HG03045 (cell line): ENCODE data around the gene PABPC1L.

ENCODE experiments used
- ATAC-seq: cut with Tn5 transposase; IDR thresholded peaks from one replicate; pipeline ENCODE4 v1.9.1; 2021; ENCODE audit warnings: mild to moderate bottlenecking, moderate library complexity; ENCODE audit not compliant: unreplicated experiment

The PABPC1L gene

DNA sequence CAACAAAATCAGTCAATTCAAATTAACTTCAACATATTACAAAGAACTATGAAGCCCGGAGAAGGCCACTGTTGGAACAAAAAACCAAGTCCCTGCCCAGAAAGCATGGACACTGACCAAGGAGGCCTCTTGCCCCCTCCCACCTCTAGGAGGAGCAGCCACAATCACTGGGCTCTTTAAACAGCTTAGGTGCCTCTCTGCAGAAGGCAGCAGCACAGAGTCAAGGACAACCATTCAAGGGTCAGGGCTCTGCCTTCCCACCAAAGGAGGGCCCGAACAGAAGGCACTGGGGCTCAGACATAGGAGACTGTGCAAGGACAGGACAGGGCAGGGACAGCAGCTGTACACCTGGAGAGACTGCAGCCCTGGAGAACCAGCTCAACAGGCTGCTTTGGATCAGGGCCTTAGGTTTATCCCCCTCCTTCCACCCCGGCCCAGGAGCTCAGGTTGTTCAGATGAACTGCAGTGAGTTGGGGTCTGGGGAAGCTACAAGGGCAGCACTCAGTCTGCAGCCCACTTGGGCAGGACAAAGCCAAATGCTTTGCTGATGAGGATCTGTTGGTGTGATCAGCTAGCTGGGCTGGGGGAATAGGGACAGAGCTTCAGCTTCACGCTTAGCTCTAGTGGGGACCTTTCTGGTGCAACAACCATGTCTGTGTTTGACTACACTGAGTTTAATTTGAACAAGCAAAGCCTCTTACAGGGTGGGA, 32.6 kb downstream of the PABPC1L start:
- no peak for ATAC-seq

DNA sequence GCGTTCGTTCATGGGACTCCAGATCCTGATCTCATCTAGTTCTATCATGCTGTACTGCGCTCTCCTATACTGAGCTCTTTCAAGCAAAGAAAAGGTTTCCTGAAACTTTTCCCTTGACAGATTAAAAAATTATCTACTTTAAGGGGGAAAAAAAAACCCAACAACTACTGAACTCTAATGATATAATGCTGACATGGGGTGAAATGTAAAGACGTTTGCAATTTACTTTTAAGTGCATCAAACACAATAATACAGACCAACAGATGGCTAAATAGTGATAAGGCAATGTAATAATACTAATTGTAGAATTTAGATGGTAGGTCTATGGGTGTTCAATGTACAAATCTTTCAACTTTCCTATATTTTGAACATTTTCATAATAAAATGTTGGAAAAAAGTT, 34.0 kb downstream of the PABPC1L start:
- ATAC-seq: no peak

DNA sequence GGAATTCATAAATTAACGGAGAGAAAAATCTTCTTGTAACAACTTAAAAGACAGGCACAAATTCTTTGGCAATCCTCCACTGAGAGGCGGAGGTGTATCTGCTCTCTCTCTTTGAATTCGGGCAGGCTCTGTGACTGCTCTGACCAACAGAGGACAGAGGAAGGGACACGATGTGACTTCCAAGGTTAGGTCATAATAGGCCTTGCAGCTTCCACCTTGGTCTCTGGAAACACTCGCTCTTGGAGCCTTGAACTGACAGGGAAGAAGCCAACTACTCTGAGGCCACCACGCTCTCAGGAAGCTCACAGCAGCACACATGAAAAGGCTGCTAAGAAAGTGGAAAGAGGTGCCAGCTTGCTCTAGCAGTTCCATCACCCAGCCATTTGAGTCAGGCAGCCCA, 35.4 kb downstream of the PABPC1L start:
- no peak for ATAC-seq

DNA sequence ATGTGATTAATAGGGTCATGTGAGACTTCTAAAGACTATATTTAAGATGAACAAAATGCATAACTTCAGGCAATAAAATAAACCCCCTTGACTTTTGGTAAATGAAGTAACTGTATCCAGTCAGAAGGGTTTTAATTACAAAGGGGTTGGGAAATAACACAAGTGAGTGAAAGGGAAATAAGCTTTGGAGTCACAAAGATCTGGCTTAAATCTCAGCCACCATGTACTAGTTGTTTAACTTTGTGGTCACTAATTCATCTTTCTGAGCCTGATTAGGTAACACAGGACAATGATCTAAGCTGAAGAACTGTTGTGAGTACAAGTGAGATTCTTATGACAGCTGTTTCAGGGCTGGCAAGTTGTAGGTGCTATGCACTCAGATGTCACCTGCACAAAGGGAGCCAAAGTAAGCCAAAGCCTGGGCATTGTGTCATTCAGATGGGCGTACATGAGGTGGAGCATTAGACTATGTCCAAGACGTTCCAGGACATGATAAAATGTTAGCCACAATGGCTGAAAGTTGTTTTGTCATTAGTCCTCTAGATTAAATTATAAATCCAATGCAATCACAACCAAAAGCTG, 36.5 kb downstream of the PABPC1L start:
- ATAC-seq: no peak

DNA sequence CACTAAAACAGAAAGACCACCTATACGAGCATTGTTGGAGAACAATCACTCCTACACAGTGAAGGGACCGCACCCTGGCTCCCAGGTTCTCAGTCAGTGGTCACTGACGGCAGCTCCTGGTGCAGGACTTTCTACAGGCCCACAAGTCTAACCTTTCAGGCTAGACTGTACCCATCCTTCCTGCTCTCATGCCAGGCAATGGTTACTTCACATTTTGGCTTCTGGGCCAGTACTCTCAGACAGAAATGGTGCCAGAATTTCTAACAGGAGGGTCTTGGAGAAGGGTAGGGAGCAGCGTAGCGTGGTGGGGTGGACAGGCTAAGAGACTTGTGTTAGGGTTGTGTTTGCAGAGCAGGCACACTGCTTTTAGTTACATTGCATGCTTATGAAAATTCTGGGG, 38.2 kb downstream of the PABPC1L start:
- ATAC-seq: no peak

DNA sequence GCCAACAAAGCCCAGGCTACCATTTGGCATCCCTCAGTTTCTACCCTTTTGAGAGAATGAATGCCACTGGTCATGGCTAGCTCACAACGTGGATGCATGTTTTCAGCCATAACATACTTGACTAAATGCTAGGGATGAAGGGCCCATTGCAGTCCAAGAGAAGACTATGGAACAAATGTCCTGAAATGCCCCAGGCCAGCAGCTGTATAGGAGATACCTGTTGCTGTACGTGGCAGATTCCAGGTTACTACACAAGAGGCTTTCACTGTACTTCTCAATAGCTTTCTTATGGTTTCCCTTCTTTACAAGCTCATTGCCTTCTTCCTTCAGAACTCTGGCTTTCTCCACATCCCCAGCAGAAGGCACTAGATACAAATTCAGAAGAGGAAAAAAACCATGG, 38.7 kb downstream of the PABPC1L start:
- no peak for ATAC-seq

DNA sequence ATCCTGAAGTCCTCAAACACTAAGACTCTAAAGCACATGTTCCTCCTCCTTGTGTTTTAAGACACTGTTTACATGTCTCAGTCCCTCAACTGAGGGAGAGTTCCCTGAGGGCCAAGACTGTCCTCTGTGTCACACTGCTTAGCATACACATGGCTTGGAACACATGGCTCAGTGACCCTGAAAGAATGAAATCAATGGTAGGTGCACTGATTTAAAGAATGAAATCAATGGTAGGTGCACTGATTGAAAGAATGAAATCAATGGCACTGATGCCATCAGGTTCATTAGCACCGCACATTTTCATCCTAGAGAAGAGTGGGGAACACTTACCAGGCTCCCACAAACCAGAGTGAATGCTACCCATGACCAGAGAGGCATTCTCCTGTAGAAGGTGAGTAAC, 40.5 kb downstream of the PABPC1L start:
- no peak for ATAC-seq

DNA sequence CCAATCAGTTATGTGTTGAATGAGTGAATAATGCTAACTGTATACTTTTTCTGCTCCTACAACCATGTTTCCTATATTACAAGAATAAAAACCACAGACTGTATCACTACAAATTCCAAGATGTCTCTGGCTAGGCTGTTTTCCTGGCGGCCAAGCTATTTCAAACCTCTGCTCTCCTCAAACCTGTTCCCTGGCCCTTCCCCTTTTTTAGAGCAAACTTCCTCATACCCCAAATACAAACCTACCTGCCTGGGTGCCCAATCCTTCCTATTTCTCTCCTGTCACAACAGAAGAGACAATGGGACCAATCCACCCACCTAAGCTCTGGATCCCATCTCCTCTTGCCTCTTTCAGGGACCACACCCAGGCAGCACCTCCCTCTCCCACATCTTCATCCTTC, 42.9 kb downstream of the PABPC1L start:
- ATAC-seq: no peak

DNA sequence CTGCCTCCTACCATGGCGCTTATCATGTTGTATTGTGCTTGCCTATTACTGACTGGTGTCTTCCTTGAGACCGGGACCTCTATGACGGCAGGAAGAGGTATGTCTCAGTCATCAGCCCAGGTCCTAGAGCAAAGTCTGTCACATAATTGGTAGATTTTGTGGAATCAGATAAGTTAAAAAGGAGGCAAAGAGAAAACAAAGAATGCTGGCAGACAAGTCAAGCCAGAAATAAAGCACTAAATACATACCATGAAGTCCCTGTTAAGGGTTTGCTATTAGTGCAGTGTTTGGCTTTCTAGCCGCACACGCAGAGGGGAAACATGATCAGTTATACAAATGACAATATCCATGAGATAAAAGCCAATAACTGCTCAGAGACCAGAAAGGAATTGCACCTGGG, 44.4 kb downstream of the PABPC1L start:
- ATAC-seq: no peak

DNA sequence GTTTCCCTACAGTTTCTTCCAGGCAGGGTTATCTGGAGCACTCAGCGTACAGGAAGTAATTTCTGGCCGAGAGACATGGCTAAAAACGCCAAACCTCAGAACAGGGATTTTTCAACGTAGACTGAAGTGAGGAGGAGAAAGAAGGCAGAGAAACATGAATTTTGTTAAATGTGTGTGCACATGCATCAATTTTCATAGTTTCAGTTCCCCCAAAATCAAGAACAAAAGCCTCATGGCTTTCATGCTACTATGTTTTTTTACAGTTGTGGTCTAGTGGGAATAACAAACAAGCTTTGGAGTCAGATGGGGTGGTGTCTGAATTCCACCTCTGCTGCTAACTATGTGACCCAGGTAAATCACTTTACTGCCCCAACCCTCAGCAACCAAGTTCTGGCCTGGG, 45.4 kb downstream of the PABPC1L start:
- no peak for ATAC-seq

DNA sequence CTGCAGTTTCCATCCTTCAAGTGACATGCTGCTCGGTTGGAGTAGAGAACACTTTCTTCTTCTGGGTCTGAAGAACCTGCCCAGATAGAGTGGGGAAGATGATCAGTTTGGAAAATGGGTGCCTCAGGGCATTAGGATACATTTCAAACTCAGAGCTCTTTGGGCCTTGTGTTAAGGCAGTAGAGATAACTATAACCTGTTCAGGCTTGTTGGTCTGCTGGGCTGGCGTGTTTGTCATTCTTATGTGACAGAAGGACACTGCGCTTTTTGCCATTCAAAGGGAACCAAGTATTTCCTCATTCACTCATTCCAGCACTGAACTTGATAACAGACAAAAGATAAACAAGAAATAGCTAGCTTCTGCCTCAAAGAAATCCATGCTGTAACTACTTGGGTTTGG, 46.5 kb downstream of the PABPC1L start:
- no peak for ATAC-seq

DNA sequence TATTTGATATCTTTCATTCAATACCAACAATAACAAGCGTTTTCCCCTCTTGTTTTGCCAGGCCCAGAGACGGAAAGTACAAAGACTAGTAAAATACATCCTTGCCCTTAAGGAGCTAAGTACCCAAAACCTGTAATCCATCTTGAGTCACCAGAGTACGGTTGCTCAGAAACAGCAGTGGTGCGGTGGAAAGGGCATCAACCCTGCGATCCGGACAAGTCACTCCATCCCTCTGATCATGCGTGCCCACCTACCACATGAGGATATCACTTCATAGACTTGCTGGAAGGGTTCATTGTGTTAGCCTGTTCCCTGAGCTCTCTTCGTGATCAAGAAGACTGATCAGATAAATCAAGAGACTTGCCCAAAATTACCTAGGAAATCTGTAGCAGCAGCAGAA, 48.4 kb downstream of the PABPC1L start:
- no peak for ATAC-seq

DNA sequence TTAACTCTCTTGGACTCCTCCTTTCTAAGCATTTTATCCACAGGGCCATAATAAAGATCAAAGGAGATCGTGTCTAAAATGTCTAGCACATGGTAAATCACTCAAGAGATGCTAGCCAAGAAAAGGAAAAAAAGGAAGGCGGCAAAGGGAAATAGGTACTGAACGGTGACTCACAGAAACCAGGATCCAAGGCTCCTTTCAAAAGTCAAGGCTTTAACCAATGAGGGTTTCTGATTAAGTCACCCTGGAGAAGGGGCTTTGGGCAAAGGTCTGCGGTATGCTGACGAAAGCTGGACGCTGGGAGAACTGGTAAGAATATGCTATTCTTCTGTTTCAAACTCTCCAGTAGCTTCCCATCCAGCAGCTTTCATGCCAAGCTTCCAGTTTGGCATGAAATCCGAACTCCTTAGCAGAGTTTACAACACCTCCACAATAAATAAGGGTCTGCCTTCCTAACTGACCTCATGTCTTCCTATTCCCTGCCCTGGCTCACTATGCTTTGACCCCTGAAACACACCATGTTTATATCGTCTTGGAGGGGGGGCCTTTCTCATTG, 49.3 kb downstream of the PABPC1L start:
- ATAC-seq: no peak

DNA sequence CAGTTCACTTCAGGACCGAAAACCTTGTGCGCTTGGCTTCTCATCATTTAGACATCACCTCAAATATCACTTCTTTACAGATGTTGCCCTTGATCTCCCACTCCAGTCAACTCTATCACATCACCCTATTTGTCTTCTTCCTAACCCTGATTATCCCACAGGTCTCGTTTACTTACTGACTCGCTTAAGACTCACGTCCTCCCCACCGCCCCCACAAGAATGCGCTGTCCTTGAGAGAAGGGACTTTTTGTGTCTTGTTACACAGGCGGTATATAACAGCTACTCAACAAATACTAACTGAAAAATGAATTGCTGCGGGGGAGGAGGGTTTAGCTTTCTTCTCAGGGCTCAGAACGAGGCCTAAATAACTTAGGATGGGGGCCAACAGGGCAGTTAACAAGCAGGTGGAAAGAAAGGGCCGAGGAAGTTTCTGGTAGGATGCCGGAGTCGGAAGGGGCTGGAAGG, 49.8 kb downstream of the PABPC1L start:
- ATAC-seq: peak; percentile 8

DNA sequence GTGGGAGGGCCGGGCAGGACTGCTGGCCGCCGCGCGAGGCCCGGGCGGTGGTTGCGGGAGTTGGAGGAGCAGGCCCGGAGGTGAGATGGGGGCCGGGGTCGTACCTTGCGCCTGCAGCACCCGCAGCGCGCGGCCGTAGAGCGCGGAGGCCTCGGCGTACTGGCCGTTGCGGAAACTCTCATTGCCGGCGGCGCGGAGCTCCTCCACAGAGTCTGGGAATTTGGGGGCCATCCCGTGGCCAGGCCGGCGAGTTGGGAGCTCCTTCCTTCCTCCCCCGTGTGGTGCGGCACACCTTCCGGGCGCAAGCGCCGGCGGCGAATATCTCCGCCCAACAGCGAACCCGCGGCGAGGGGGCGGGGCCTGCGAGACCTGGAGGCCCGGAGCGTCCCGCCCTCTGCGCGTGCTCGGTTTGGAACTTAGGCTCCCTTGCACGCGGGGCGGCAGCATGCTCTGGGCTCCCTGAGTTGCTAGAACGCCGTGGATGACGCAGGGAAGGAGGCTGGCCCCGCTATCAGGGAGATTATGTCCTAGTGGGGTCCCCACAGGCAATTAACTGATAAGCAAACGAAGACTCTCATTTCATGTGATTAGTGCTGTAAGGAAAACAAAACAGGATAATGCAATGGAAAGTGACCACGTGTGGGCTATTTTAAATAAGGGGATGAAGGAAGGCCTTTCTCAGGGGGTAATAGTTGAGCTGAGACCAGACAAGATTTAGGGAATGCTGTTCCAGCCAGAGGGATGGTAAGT, 50.4 kb downstream of the PABPC1L start, which contains the start of gene TOMM34:
TOMM34 (minus strand) TSS at position 295 of the 750 bp plus-strand sequence; CDS start at position 231, 64 bp downstream.
- peak; percentile 83 for ATAC-seq

DNA sequence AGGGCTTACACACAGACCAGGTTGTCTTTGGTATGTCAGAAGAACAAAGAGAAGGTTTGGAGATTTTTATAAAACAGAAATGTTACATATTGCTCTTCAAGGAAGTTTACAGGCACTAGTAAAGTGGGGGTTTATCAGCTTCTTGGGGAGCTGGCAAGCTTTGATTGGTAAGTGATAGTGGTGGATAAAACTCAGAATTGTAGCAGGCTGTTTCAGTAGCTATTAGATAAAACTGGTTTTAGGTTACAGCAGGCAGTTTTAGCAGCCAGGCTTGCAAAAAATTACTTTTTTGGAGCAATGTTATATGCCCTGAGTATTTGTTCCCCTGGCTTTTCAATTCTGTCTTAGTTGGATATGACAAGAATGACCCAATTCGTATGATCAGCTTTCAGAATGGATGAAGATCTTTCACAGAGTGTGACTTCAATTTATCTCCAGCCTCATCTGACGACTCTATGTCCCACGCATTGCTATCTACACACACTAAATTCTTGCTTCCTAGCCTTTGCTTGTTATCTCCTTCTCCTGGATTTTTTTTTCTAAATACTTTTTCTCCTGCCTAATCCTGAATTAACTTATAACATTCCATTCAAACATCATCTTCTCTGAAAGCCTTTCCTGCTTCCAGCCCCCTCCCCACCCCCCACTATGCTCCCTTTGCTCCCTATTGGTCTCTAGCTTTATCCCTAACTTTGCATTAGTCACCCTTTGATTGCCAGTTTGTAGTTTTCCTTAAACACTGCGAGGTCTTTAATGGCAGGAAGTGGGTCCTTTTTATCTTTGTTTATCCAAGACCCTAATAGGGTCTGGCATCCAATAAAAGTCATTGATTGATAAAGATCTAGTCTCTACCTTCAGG, 51.4 kb downstream of the PABPC1L start:
- no peak for ATAC-seq

DNA sequence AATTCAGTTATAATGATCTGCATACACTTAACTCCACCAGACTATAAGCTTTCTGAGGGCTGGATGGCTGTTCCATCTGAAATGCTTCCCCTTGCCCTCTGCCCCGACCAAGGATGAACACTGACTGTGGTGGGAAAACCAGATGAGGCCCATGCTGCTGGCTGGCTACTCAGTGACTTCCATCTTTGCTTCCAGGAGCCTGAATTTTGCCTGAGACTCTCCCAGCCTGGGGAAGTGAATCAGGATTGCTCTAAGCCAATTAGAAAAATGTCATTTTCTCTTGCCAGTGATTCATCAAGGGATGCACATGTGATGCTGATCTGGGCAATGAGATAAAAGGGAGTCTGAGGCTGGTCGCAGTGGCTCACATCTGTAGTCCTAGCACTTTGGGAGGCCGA, 52.0 kb downstream of the PABPC1L start:
- ATAC-seq: no peak

DNA sequence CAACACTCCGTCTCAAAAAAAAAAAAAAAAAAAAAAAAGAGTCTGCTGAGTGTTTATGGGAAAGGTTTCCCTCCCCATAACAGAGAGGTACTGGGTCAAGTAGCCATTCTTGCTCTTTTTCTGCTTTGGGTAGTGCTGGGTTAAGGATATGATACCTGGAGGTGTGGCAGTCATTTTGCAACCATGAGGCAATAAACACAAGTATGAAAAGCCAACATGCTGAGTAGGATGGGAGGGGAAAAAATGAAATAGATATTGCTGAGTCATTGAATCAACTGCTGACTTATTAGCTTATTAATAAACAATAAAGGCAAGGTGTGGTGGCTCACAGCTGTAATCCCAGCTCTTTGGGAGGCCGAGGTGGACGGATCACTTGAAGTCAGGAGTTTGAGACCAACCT, 52.6 kb downstream of the PABPC1L start:
- ATAC-seq: no peak

DNA sequence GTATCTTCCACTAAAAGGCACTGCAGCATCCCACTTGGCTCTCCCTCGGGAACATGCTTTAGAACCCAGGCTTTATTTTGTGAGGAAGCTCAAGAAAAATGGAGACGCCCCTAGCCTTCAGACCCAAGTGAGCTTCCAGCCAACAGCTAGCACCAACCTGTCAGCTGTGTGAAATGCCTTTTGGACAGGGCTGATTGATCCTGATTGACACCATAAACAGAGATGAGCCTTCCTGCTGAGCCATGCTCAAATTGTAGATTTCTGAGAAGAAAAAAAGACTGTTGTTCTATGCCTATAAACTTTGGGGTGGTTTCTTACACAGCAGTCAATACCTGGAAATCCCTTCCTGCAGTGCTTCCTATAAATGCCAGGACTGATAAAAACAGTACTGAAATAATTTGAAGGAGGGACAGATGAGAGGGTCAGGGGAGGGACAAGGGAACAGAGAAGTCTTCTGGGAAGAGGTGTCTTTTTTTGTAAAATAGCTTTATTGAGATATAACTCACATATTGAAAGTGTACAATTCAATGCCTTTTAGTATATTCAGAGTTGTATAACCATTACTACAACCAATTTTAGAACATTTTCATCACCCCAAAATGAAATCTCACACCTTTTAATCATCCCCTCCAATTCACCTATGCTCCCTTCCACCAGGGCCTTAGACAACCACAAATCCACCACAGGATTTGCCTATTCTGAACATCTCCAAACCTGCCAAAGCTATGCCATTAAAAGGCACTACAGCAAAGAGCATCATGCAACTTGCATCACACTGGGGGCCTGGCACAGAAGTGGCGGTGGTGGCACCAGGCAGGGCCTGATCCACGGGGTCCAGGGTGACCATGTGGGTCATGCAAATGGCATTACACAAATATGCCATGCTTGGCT, 53.7 kb downstream of the PABPC1L start:
- no peak for ATAC-seq

DNA sequence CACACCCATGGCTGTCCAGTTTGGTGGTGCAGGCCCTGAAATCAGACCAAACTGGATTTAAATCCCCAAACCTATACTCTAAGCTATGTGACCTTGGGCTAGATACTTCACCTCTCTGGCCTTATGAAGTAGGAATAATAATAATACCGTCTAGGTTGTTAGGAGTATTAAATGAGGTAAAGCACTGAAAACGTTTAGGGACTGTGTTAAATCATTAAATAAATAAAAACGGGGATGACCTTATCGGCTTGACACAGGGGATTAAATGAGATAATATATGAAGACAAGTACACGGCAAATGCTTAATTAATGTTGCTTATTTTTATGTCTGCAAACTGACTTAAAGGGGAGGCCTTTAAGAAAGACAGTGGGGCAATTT, 55.8 kb downstream of the PABPC1L start:
- ATAC-seq: no peak
